Measurements from ENCODE around the gene RFTN1. TPM values are rescaled to one million over a fixed set of nuclear protein-coding genes. Genes with fewer than 3 reads are reported as not detected.

The RFTN1 gene
- total and polyA plus RNA-seq, 9 of the 15 experiments (the other 6 are each of a cell fraction or from before 2014, with no cell fraction given), result 0.08 to 0.51 (median 0.11) TPM; not detected in 6

DNA sequence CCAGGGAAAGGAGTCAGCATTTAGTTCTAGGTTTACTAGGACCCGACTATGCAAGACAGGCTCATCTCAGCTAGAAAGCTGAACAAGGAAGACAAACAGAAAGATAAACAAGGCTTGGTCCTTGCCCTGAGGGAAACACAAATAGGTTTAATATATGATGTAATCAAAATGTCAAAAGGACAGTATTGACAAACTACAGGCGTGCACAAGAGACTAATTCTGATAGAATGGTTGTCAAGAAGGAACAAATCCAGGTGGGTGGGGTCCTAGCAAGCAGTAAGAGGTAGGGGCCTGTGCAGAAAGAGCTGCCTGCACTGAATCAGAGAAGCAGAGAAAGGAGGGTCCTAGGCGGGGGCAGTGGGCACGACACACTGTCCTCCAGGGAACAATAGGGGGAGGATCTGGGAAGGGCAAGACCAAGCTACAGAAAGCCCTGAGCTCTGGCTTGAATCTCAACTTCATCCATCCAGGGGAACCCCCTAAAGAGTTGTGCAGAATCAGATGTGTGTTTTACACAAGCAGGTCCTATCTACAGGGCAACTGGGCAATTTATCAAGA lies 23.4 kb downstream of the RFTN1 start:
- H3K9ac ChIP-seq (ENCODE audit: insufficient read depth in 1 of 2, low read depth in 2 of 2, low read length in 2 of 2), result no peak overlapping the region
- no peak overlapping the region for H3K27ac ChIP-seq (ENCODE audit: extremely low read depth, low read depth, low read length)
- H2AFZ ChIP-seq (ENCODE audit: low read depth, low read length), result no peak overlapping the region
- H3K4me3 ChIP-seq, result no peak overlapping the region
- DNase-seq (ENCODE audit: extremely low read depth in 1 of 4, low spot score in 3 of 4), result no peak
- H4K20me1 ChIP-seq (replicated peaks; ENCODE audit: control insufficient read depth, insufficient read depth, low read length), result 0 out of 2 replicates have a peak, but pooled peaks cover 3% of the 10 kb centered on the region
- H3K36me3 ChIP-seq (ENCODE audit: control insufficient read depth, insufficient read depth, low read length), result no peaks in the 10 kb centered on the region
- no peak for ATAC-seq
- H3K4me1 ChIP-seq (replicated peaks in 1 of 2; ENCODE audit: control insufficient read depth in 2 of 2, insufficient read depth in 2 of 2, low read length in 2 of 2), result no peaks in the 10 kb centered on the region
- ChIA-PET CTCF (ENCODE audit: low intra/inter-chr PET ratio) (no interaction called here), POLR2A (interaction anchor here (0.7 kb wide), 2 partner anchors 12 to 126 kb away, joined by 3 read pairs; no protein-coding TSS in a partner anchor)
- H3K9me3 ChIP-seq (replicated peaks; ENCODE audit: control insufficient read depth, insufficient read depth, low read depth, low read length), result no peaks in the 10 kb centered on the region
- peaks cover 34 to 54% of the 10 kb centered on the region in 2 experiments for H3K27me3 ChIP-seq (ENCODE audit: control insufficient read depth in 2 of 2, insufficient read depth in 2 of 2, low read length in 2 of 2)
- no peaks in the 10 kb centered on the region for H3K79me2 ChIP-seq (ENCODE audit: control insufficient read depth, insufficient read depth, low read length)
- BruUV-seq (replicated peaks), result no TSS peak
- intact Hi-C loops (cut with micrococcal nuclease), result no loop called here
- FAIRE-seq, result no peak
- no peak overlapping the region for H3K4me2 ChIP-seq (ENCODE audit: insufficient read depth, low read length)
- in situ Hi-C loops (cut with MboI), result no loop called here
- H3K9me1 ChIP-seq (ENCODE audit: control insufficient read depth, insufficient read depth, low read length), result no peaks in the 10 kb centered on the region
- WGBS (ENCODE audit: insufficient coverage, low coverage, missing lambda C conversion rate), result 0% methylated on average over 4 of the region's 4 CpGs
- no peak for TF ChIP-seq MAZ (CRISPR knock-in tag; conservative IDR thresholded peaks at IDR 0.05 in 1 of 2, IDR thresholded peaks at IDR 0.05 in 1 of 2)
- TF ChIP-seq, protein P1, sequence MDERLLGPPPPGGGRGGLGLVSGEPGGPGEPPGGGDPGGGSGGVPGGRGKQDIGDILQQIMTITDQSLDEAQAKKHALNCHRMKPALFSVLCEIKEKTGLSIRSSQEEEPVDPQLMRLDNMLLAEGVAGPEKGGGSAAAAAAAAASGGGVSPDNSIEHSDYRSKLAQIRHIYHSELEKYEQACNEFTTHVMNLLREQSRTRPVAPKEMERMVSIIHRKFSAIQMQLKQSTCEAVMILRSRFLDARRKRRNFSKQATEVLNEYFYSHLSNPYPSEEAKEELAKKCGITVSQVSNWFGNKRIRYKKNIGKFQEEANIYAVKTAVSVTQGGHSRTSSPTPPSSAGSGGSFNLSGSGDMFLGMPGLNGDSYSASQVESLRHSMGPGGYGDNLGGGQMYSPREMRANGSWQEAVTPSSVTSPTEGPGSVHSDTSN (CRISPR knock-in tag; IDR thresholded peaks at IDR 0.05; ENCODE audit: low read depth), result no peak
- TF ChIP-seq, protein P1 (tag; conservative IDR thresholded peaks at IDR 0.05; ENCODE audit: low read depth), result no peak
- no peak for TF ChIP-seq RHOXF2B (CRISPR knock-in tag; conservative IDR thresholded peaks at IDR 0.05)
- TF ChIP-seq MTA1 (IDR thresholded peaks at IDR 0.05; ENCODE audit: borderline replicate concordance), result no peak
- TF ChIP-seq CBX8 (IDR thresholded peaks at IDR 0.05; ENCODE audit: borderline replicate concordance, extremely low read depth, low read depth, low read length, poor library complexity, severe bottlenecking), result no peak
- no peak for TF ChIP-seq FOXA3 (CRISPR knock-in tag; conservative IDR thresholded peaks at IDR 0.05 in 1 of 2, IDR thresholded peaks at IDR 0.05 in 1 of 2)
- no peak for TF ChIP-seq ZNF143 (CRISPR knock-in tag; IDR thresholded peaks at IDR 0.05)
- no peak for TF ChIP-seq TEAD1 (CRISPR knock-in tag; IDR thresholded peaks at IDR 0.05)
- TF ChIP-seq, protein P2, sequence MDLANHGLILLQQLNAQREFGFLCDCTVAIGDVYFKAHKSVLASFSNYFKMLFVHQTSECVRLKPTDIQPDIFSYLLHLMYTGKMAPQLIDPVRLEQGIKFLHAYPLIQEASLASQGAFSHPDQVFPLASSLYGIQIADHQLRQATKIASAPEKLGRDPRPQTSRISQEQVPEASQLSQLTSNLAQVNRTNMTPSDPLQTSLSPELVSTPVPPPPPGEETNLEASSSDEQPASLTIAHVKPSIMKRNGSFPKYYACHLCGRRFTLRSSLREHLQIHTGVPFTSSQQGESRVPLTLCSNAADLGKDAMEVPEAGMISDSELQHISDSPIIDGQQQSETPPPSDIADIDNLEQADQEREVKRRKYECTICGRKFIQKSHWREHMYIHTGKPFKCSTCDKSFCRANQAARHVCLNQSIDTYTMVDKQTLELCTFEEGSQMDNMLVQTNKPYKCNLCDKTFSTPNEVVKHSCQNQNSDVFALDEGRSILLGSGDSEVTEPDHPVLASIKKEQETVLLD (IDR thresholded peaks at IDR 0.05), result no peak
- TF ChIP-seq POLR2AphosphoS2 (IDR thresholded peaks at IDR 0.05; ENCODE audit: low read length), result no peak
- no peak for TF ChIP-seq NR2C2 (CRISPR knock-in tag; IDR thresholded peaks at IDR 0.05)
- no peak for TF ChIP-seq NR2C2 (tag; IDR thresholded peaks at IDR 0.05)
- TF ChIP-seq, protein P3, sequence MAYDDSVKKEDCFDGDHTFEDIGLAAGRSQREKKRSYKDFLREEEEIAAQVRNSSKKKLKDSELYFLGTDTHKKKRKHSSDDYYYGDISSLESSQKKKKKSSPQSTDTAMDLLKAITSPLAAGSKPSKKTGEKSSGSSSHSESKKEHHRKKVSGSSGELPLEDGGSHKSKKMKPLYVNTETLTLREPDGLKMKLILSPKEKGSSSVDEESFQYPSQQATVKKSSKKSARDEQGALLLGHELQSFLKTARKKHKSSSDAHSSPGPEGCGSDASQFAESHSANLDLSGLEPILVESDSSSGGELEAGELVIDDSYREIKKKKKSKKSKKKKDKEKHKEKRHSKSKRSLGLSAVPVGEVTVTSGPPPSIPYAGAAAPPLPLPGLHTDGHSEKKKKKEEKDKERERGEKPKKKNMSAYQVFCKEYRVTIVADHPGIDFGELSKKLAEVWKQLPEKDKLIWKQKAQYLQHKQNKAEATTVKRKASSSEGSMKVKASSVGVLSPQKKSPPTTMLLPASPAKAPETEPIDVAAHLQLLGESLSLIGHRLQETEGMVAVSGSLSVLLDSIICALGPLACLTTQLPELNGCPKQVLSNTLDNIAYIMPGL (CRISPR knock-in tag; IDR thresholded peaks at IDR 0.05), result no peak
- no peak for TF ChIP-seq JUN (IDR thresholded peaks at IDR 0.05; ENCODE audit: borderline replicate concordance, low read depth, low read length)
- no peak for TF ChIP-seq JUN (CRISPR knock-in tag; IDR thresholded peaks at IDR 0.05; ENCODE audit: borderline replicate concordance)
- TF ChIP-seq CBFA2T3 (IDR thresholded peaks at IDR 0.05), result no peak
